HepG2 (cell line): Measurements from ENCODE around the gene FBXO24. TPM values are rescaled to one million over a fixed set of nuclear protein-coding genes. Genes with fewer than 3 reads are reported as not detected.

Experiments
- DMAP1 ChIP-seq: IDR thresholded peaks from 2 replicates; pipeline ENCODE4 v1.6.1; 2016
- FOXO1 ChIP-seq: sonication (generic); formaldehyde crosslinking; IDR thresholded peaks from 2 replicates; pipeline ENCODE4 v1.4.0; 2020; ENCODE audit warnings: missing genetic modification reagents
- MEF2D ChIP-seq: sonication (generic); formaldehyde crosslinking; IDR thresholded peaks from 2 replicates; pipeline ENCODE4 v1.5.1; 2020; ENCODE audit warnings: mild to moderate bottlenecking, missing genetic modification reagents
- POLR2G ChIP-seq: fragments of 200-400 bp; formaldehyde crosslinking; IDR thresholded peaks from 2 replicates; pipeline ENCODE4 v1.6.1; 2018; ENCODE audit warnings: mild to moderate bottlenecking, low read depth, low read length, moderate library complexity
- SAFB2 ChIP-seq: sonication (generic); formaldehyde crosslinking; IDR thresholded peaks from 2 replicates; pipeline ENCODE4 v1.5.1; 2020; ENCODE audit warnings: missing genetic modification reagents, low read depth, mild to moderate bottlenecking, borderline replicate concordance
- THAP7 ChIP-seq: sonication (generic); formaldehyde crosslinking; IDR thresholded peaks from 2 replicates; pipeline ENCODE4 v1.8.1; 2023; ENCODE audit warnings: mild to moderate bottlenecking, missing genetic modification reagents
- ZBTB20 ChIP-seq: sonication (generic); formaldehyde crosslinking; IDR thresholded peaks from 2 replicates; pipeline ENCODE4 v1.8.1; 2023; ENCODE audit warnings: missing genetic modification reagents, low read depth, mild to moderate bottlenecking, borderline replicate concordance
- ZFP36 ChIP-seq: fragments of 150-350 bp; IDR thresholded peaks from 2 replicates; pipeline ENCODE4 v1.6.1; 2018; ENCODE audit warnings: borderline replicate concordance, low read length, low read depth; ENCODE audit not compliant: partially characterized antibody
- ZNF407 ChIP-seq: sonication (generic); formaldehyde crosslinking; IDR thresholded peaks from one replicate; pipeline ENCODE4 v1.5.1; 2020; ENCODE audit warnings: mild to moderate bottlenecking, missing genetic modification reagents; ENCODE audit errors: not compliant biosample characterization
- ZNF431 ChIP-seq: sonication (generic); formaldehyde crosslinking; IDR thresholded peaks from 2 replicates; pipeline ENCODE4 v1.9.0; 2022; ENCODE audit warnings: missing genetic modification reagents, low read depth, mild to moderate bottlenecking, borderline replicate concordance
- ZNF563 ChIP-seq: sonication (generic); formaldehyde crosslinking; IDR thresholded peaks from 2 replicates; pipeline ENCODE4 v1.8.0; 2022; ENCODE audit warnings: mild to moderate bottlenecking, moderate library complexity, missing genetic modification reagents
- ZNF564 ChIP-seq: sonication (generic); formaldehyde crosslinking; IDR thresholded peaks from 2 replicates; pipeline ENCODE4 v1.8.1; 2023; ENCODE audit warnings: mild to moderate bottlenecking, missing genetic modification reagents
- polyA plus RNA-seq, 8 experiments: library from polyadenylated mRNA; depleted of rRNA in 3 of 8; stranded (reverse) in 7 of 8; unstranded in 1 of 8; fragments of >200 nt; fragmentation: Illumina TruSeq in 4 of 8; extraction: Trizol in 4 of 8; gene quantifications; 2 replicates each; pipeline versions ENCODE4 v1.2.1 to v1.2.3, GENCODE V29; 2011 to 2016; ENCODE audit warnings: low read depth in 4 of 8, missing spikeins in 1 of 8, mixed read lengths in 1 of 8; ENCODE audit not compliant: insufficient read depth in 1 of 8
- total RNA-seq, 5 experiments: library from RNA; depleted of rRNA; stranded (reverse); fragments of >200 nt; fragmentation: Illumina TruSeq; extraction: Trizol; gene quantifications; 2 replicates each; pipeline ENCODE4 v1.2.3, GENCODE V29; 2016; ENCODE audit warnings: low read depth in 1 of 5
- TF ChIP-seq, protein P1 (sequence below): sonication (generic); formaldehyde crosslinking; IDR thresholded peaks from 2 replicates; pipeline ENCODE4 v1.5.0; 2020; ENCODE audit warnings: mild to moderate bottlenecking, missing genetic modification reagents
- TF ChIP-seq, protein P2 (sequence below), 2 experiments: sonication (generic) in 1 of 2; formaldehyde crosslinking in 1 of 2; IDR thresholded peaks; 2 replicates each; pipeline versions ENCODE4 v1.5.1 to v1.6.1; 2011 to 2020; ENCODE audit warnings: borderline replicate concordance in 1 of 2, low read depth in 1 of 2, low read length in 1 of 2, mild to moderate bottlenecking in 1 of 2, missing genetic modification reagents in 1 of 2, moderate library complexity in 1 of 2

FBXO24 gene
- total and polyA plus RNA-seq, 2 of the 13 experiments (the other 11 are each of a cell fraction or from before 2014, with no cell fraction given), result 0.20 to 0.55 TPM

- TF ChIP-seq, protein P1, sequence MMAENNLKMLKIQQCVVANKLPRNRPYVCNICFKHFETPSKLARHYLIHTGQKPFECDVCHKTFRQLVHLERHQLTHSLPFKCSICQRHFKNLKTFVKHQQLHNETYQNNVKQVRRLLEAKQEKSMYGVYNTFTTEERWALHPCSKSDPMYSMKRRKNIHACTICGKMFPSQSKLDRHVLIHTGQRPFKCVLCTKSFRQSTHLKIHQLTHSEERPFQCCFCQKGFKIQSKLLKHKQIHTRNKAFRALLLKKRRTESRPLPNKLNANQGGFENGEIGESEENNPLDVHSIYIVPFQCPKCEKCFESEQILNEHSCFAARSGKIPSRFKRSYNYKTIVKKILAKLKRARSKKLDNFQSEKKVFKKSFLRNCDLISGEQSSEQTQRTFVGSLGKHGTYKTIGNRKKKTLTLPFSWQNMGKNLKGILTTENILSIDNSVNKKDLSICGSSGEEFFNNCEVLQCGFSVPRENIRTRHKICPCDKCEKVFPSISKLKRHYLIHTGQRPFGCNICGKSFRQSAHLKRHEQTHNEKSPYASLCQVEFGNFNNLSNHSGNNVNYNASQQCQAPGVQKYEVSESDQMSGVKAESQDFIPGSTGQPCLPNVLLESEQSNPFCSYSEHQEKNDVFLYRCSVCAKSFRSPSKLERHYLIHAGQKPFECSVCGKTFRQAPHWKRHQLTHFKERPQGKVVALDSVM (CRISPR knock-in tag), result peak; percentile 0; the same call in 1 of the 2 replicates
- TF ChIP-seq ZNF564 (CRISPR knock-in tag) (no peak), MEF2D (CRISPR knock-in tag) (0 out of 2 replicates have a peak, but pooled peaks have one; percentile 34), POLR2G (no peak), ZBTB20 (CRISPR knock-in tag) (0 out of 2 replicates have a peak, but pooled peaks have one; percentile 69), ZFP36 (no peak), THAP7 (CRISPR knock-in tag) (peak; percentile 80), DMAP1 (CRISPR knock-in tag) (no peak; the same call in none of the 2 replicates), FOXO1 (no peak), SAFB2 (CRISPR knock-in tag) (no peak), ZNF407 (CRISPR knock-in tag) (no peak), ZNF431 (CRISPR knock-in tag) (0 out of 2 replicates have a peak, but pooled peaks have one; percentile 15), ZNF563 (CRISPR knock-in tag) (peak; percentile 24; the same call in 1 of the 2 replicates)
- TF ChIP-seq, protein P2, sequence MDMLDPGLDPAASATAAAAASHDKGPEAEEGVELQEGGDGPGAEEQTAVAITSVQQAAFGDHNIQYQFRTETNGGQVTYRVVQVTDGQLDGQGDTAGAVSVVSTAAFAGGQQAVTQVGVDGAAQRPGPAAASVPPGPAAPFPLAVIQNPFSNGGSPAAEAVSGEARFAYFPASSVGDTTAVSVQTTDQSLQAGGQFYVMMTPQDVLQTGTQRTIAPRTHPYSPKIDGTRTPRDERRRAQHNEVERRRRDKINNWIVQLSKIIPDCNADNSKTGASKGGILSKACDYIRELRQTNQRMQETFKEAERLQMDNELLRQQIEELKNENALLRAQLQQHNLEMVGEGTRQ (IDR thresholded peaks at IDR 0.05; ENCODE audit: low read depth, low read length), result no peak
- TF ChIP-seq, protein P2 (CRISPR knock-in tag; IDR thresholded peaks at IDR 0.05; ENCODE audit: borderline replicate concordance), result peak; percentile 7; the same call in 1 of the 2 replicates
These were observed 55.9 kb downstream of the FBXO24 start (continued) for GRCh38 chr7:100641860-100642533.
